ENCODE results near the gene CDC25B.
A peak's percentile ranks its signal among the peaks of the same experiment; 100 is the strongest.

Gene CDC25B

GRCh38 chr20:3783068-3783489 is 13.0 kb upstream of the CDC25B start:
- TF ChIP-seq ZFX (IDR thresholded peaks at IDR 0.05) (no peak), CTCF (conservative IDR thresholded peaks at IDR 0.05) (no peak)
- peak overlapping the region; percentile 94 for H3K27ac ChIP-seq

- TF ChIP-seq ZFX (IDR thresholded peaks at IDR 0.05), result no peak
- TF ChIP-seq CTCF (conservative IDR thresholded peaks at IDR 0.05), result no peak
- peak overlapping the region; percentile 94 for H3K27ac ChIP-seq
These were observed 12.5 kb upstream of the CDC25B start for GRCh38 chr20:3783511-3784195.

- H3K27ac ChIP-seq, result peak overlapping the region; percentile 94; the same call in 1 of the 2 replicates
- no peak for TF ChIP-seq CTCF (conservative IDR thresholded peaks at IDR 0.05)
- no peak for TF ChIP-seq ZFX (IDR thresholded peaks at IDR 0.05)
These were observed 11.8 kb upstream of the CDC25B start for GRCh38 chr20:3784216-3784853.

GRCh38 chr20:3784863-3785239 is 11.3 kb upstream of the CDC25B start:
- peak overlapping the region; percentile 94 for H3K27ac ChIP-seq
- TF ChIP-seq CTCF (conservative IDR thresholded peaks at IDR 0.05) (no peak), ZFX (IDR thresholded peaks at IDR 0.05) (no peak)

GRCh38 chr20:3785240-3786125 is 10.6 kb upstream of the CDC25B start:
- TF ChIP-seq ZFX (IDR thresholded peaks at IDR 0.05) (peak; percentile 58; the same call in 1 of the 2 replicates), CTCF (conservative IDR thresholded peaks at IDR 0.05) (no peak)
- H3K27ac ChIP-seq, result peak overlapping the region; percentile 94

GRCh38 chr20:3786126-3786484 is 10.0 kb upstream of the CDC25B start:
- H3K27ac ChIP-seq, result peak overlapping the region; percentile 94

More at GRCh38 chr20:3786126-3786484, 10.0 kb upstream of the CDC25B start:
- TF ChIP-seq ZFX (IDR thresholded peaks at IDR 0.05) (no peak), CTCF (conservative IDR thresholded peaks at IDR 0.05) (no peak)
